NCI-H1436 treated with DMSO at 0.1 percent for 48 hours (cell line): ENCODE results near the gene ENDOV.

Experiments used
- DNase-seq: peaks from one replicate; lab custom pipeline; 2025; lab: John Stamatoyannopoulos, UW

Gene ENDOV

DNA sequence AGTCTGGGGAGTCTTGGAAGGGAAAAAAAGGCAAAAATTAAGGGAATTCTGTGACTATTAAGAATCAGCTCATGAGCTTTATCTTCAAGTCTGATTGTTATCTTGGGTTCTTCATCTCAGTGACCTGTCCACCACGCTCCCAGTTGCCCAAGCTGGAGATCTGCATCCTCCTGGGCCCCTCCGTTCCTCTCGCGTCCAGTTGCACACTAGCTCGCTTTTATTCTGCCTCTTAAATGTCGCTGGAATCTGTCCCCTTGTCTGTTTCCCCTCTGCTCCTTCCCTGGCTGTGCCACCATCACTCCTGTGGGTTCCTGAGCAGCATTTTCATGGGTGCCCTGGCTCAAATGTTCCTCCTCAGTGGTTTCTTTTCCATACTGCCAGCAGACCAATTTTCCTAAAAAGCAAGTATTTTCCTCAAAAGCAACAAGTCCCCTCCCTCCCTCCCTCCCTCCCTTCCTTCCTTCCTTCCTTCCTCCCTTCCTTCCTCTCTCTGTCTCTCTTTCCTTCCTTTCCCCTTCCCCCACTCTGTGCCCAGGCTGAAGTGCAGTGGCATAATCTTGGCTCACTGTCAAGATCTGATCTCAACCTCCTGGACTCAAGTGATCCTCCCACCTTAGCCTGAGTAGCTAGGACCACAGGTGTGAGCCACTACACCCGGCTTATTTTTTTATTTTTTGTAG lies 1.4 kb downstream of the ENDOV start:
- no peak for DNase-seq

DNA sequence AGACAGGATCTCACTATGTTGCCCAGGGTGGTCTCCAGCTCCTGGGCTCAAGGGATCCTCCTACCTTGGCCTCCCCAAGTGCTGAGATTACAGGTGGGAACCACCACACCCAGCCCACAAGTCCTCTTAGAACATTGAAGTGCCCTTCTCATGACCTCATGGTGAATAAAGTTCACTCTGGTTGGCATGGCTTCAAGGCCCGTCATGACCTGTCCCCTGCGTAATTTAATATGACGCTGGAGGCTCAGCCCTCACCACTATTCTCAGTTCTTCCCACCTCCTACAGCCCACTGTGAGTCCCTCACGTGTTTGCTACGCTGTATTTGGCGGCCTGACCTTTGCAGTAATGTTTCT lies 1.9 kb downstream of the ENDOV start:
- DNase-seq, result no peak

DNA sequence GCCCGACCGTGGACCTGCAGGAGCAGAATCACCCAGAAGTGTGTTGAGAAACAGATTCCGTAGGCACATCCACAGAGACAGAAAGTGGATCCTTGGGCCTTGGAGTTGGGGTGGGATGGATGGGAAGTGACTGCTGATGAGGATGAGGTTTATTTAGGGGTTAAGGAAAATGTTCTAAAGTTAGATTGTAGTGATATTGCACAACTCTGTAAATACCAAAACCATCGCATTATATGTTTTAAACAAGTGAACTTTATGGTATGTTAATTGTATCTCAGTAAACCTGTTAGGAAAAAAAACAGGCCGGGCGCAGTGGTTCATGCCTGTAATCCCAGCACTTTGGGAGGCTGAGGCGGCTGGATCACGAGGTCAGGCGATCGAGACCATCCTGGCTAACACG lies 3.6 kb downstream of the ENDOV start:
- DNase-seq, result no peak

DNA sequence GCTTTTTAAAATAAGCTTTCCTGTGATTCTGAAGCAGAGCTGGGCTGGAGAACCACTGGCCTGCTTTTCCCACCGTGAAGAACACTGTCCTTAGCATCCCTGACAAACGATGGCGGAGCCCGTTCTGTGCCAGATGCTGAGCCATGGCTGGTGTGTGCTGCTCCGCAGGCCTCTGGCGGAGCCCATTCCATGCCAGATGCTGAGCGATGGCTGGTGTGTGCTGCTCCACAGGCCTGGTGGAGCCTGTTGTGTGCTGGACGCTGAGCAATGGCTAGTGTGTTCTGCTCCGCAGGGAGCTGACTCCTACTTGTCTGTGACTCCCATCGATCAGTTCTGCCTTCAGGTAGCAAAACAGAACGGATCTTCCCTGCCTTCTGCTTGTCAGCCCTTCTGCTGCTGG lies 4.3 kb downstream of the ENDOV start:
- DNase-seq, result no peak

DNA sequence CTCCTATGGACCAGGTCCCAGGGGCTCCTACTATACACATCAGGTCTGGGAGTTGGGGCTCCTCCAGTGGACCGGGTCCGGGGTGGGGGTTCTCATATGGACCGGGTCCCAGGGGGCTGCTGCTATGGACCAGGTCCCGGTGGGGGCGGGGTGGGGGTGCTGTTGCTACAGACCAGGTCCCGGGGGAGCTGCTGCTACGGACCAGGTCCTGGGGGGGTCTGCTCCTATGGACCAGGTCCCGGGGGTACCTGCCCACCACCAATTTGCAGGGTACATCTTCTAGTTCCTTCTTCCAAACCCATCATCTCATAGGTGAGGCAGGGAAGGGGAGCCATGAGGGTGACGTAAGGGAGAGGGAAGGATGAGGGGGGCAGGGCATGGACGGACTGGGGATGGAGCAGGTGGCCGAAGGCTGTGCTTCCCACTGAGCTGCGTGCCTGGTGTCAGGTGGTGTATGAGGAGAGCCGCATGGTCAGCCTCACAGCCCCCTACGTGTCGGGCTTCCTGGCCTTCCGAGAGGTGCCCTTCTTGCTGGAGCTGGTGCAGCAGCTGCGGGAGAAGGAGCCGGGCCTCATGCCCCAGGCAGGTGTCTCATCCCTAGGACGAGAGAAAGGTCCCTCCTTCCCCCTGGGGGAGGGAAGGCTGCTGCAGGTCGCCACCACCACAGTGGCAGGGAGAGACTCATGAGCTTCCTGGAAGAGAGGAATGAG lies 6.6 kb downstream of the ENDOV start:
- no peak for DNase-seq

DNA sequence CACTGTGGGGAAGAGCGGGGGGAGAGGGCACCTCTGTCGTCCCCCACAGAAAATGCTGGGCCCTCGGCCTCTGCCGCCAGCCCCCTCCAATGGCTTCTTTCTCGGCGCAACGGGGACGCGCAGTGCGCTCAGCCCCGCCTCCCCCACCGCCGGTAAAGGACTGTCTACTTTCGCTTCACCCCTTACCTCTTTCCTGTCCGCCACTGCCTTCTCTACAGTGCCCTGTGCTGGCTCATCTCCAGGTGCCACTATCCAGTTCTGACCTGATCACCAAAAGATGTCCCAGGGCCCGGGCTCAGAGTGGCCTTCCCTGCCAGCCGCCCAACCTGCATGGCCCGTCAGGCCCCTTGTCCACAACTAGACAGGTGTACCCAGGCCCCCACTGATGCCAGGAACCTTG lies 7.3 kb downstream of the ENDOV start:
- no peak for DNase-seq

DNA sequence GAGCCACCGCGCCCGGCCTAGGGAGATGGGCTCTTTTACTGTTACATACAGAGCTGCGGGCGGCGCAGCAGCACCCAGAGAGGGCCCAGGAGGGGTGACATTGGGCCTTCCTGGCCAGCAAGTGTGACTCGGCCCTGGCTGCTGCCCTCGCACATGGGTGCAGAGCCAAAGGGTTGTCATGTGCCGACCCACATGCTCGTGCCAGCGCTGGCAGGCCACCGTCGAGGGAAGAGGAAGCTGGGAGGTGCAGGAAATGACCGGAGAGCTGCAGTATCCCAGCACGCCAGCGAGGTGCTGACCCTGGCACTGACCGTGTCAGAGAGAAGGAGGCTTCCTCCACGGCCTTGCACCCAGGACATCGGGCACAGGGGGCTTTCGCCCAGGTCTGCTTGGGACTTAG lies 8.0 kb downstream of the ENDOV start:
- no peak for DNase-seq

DNA sequence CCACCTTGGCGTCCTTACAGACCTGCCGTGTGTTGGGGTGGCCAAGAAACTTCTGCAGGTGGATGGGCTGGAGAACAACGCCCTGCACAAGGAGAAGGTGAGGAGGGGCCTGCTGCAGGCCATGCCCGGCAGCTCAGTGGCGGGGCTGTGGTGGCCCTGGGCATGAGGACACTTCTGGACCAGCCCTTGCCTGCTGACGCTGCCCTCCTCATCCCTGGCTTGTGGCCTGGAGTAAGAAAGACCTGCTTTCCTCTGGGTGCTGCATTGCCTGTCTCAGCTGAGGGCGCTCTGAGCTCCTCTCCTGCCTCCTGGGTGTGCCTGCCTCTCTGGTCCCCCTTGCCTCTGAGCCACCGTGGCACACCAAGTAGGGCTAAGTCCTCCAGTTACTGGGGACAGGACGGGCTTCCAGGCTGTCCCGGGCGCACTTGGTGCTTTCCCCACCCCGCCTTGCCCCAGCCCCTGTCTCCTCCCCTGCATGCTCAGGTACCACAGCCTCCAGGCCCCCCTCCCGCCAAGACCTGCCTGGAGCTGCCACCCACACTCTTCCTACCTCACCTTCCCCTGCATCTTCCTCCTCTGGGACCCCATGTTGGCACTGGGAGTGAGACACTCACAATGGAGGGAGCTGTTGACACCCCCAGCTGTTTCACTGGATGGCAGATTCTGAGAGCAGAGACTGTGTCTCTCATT lies 8.7 kb downstream of the ENDOV start:
- no peak for DNase-seq

DNA sequence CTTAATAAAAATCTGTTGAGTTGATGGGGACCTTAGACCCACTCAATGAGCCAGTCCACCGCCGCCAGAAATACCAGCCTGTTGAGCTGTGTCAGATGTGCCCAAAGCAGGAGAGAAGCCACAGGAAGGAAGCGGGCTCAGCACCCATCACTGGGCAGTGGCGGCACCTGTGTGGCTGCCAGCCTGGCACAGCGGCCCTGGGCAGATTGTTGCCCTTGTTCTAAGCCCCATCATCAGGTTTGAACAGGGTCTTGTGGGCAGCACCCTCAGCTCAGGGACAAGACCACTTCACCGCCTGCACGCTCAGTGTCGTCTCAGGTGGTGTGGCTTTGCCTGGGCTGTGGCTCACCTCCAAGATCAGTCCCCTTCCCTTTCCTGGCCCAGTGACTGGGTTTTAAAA lies 9.3 kb downstream of the ENDOV start:
- no peak for DNase-seq

DNA sequence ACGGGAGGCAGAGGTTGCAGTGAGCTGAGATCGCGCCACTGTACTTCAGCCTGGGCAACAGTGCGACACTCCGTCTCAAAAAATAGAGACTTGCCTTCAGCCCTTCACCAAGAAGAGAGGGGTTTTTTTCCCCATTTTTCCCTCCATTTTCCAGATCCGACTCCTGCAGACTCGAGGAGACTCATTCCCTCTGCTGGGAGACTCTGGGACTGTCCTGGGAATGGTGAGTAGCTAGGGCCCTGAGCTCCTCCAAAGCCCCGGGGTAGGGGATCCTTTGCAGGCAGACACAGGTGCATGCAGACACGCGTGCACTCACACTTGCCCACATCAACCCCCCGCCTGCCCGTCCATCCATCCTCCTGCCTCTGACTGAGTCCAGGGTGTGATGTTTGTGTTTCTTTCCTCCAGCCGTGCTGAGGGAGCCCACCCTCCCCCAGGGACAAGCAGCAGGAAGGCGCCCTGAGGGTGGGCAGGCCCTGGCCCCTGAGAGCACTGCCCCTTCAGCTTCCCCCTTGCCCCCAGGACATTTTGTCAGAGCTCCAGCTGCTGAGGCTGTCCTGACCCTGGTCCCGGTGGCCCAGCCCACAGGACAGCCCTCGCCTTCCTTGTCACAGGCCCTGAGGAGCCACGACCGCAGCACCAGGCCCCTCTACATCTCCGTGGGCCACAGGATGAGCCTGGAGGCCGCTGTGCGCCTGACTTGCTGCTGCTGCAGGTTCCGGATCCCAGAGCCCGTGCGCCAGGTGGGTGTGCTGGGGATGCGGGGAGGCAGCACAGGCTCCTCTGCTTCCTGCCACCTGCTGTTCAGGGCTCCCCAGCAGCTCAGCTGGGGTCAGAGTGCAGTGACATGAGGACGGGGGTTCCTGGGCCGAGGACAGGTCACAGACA lies 10.2 kb downstream of the ENDOV start:
- DNase-seq, result no peak

DNA sequence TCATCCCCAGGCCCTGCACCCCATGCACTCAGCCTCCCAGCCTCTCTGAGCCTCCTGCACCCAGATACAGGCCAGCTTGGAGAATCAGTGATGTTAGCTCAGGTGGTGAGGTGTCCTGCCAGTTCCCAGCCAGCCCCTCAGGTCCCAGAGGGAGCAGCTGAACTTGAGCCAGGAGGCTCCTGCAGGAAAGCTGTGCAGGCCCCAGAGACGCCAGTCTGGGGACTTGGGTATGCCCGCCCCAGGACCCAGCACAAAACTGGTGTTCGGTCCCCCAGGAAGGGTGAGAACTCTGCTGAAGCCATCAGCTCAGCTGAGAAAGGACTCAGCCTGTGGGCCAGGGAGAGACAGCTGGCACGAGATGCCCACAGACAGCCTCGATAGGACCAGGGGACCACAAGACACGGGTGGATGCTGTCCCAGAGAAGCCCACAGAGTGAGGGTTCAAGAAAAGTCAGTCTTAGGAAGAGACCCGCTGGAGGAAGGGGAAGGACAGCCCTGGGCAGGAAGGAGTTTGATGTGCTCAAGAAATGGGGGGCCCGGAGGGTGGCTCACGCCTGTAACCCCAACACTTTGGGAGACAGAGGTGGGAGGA lies 11.0 kb downstream of the ENDOV start:
- no peak for DNase-seq

DNA sequence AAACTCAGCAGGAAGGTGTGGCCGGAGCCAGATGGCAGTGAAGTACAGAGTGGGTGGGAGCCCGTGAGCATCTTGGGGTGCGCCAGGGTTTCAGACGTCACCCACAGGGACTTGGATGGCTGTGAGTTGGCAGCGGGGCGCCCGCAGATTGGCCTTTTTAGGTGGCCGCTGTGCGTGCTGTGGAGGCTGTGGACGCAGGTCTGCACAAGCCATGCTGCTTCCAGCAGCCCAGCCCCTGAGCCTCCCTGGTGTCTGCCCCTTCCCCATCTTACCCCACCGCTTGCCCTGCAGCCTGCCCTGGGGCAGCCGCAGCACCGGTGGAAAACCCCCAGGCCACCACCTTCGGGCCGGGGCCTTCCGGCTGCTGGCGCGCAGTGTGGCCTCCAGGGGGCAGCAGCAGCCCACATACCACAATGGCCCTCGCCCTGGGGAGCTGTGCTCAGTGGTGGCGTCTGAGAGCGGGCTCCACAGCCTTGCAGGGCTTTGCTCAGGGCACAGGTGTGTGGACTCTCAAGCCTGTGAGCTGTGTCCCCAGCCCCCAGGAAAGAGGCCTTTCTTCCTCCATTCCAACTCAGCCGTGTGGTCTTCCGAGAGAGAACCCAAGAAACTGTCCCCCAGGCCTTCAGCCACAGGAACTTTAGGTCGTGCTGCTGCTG lies 11.8 kb downstream of the ENDOV start:
- no peak for DNase-seq

DNA sequence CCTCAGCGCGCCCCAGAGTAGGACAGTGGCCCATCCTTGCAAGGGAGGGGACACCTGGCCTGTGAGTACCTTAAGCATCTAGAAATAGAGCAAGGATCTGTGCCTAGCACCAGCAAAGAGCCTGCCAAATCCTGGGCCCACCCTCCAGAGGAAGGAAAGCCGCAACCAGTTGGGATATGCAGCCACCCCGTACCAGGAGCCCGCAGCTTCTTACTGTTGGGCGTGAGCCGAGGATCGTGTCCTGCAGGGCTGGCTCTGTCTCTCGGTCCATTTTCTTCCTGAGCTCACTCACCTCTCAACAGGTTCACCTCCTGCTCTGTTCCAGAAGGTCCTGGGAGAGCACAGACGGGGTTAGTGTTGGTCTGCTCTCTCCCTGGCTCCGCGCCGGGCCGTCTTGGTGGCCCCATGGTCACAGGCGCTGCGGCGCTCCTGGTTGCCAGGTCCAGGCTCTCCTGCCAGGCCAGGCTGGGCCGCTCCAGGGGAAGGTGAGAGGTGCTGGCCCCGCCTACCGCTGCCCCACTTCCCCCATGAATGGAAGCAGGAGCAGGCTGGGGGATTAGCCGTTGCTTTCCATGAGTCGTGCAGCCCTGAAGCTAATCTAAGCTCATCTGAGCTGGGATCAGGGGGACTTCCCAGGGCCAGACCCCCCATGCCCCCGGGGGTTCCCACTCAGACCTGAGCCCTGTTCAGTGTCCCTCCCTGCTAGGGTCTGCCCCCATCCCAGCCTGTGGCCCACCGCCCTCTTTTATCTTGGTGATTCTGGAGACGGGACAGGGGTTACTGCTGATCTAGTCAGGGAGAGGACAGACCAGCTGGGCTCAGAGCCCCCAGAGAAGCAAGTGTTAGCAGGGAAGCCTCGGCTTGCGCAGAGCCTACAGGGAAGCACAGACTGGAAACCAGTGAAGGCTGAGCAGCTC lies 12.7 kb downstream of the ENDOV start:
- no peak for DNase-seq

DNA sequence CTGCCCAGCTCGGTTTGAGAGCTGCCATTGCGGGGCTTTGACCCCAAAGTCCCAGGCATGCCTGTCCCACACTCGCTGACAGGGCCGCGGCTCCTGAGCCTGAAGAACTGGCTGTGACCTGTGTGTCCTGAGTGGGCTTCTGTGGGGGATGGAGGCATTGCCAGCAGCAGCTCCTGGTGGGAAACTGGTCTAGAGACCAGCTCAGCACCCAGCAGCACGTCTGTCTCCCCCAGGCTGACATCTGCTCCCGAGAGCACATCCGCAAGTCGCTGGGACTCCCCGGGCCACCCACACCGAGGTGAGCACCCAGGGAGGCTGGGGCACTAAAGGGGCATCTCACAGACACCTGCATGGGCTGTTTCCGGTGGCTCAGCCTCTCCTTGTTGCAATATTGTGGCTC lies 13.4 kb downstream of the ENDOV start:
- DNase-seq, result no peak

DNA sequence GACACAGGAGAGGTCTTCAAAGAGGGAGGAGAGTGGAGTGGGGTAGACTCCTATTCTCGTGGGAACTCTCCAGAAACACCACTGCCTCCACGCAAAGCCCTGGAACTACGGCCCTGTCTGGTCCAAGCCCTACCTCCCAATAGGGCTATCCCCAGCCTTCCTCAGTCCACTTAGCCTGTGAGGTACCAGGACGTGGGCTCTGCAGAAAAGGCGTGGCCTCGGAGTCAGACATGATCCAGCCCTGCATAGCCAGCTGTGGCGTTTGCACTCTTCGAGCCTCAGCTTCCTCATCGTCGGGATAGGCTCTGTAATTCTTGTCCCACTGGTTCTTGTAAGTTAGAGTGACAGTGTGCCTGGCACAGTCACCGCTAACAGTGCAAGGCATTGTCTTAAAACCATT lies 13.8 kb downstream of the ENDOV start:
- no peak for DNase-seq

DNA sequence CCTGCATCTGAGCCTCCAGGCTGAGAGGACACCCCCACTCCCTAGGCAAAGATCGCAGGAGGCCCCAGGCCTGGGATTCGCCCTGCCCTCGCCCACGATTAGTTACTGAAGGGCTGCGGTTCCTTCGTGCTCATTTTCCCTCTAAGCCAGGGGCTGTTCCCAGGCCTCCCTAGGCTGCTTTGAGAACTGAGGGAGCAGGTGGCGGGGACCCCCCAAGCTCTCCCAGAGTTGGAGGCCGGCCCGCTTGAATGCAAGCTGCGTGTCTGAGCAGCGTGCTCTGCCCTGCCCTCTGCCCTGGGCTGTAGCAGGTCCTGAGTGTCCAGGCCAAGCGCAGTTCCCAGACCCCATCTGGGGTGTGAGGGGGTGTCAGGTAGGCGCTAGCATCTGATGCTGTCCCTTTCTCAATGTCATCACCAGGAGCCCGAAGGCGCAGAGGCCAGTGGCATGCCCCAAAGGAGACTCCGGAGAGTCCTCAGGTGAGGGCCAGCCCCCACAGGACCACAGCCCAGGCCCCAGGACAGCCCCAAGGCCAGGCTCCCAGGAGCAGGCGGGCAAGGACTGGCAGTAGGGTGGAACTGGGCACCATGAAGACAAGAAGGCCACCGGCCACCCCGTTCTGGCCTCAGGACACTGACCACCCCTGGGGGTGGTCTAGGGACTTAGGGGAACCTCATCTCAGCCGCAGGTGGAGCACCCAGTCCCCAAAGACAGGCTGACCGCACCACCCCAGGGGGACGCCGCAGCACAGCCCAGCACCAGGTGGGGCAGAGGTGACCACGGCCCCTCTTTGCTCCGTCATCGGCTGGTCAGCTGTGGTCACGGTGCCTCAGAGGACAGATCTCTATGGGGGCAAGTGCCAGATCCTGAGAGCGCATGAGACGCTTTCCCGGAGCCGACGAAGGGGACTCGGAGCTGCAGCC lies 14.6 kb downstream of the ENDOV start:
- DNase-seq, result no peak

DNA sequence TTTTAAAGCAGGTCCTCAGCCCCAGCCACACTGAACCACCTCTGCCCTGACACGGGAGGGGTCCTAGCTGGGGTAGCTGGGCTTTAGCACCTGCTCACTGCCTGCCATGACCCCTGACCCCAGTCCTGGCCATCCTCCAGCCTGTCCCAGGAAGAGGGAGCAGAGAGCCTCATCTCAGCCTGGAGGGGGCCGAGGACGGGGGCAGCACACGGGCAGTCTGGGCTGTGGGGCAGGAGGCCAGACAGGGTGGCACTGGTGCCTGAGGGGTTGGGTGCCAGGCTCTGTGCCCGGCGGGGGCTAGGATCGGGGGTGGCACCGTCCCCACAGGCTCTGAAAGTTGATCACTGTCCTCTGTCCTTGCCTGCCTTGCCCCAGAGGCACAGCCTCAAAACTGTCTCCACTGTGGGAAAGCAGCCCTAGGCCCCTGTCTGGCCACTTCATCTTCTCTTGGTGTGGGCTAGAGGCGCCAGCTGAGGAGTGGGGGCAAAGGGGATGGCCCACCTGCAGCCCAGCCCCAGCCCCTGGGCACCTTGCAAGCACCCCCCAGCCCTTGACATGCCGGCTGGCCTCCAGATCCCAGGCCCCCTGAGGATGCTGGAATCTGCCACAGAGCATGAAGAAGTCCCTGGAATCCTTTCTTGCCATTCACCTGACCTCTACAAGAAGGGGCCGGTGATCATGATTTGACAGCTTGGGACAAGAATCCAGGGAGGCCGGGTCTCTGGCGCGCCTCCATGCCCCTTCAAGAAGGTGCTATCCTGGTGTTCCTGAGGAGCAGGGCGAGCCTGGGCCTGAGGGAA lies 15.7 kb downstream of the ENDOV start:
- DNase-seq, result no peak
